Fibroblast of lung (primary cell): ENCODE measurements around the gene CPNE8. TPM values are rescaled to one million over a fixed set of nuclear protein-coding genes. Genes with fewer than 3 reads are reported as not detected.

ENCODE experiments used
- DNase-seq, 2 donors: peaks; one replicate each; pipeline versions ENCODE4 v3.0.0 to v3.0.0-alpha.2; 2010; ENCODE audit warnings: low read depth in 2 of 2
- H2AFZ ChIP-seq: 2 replicates; pipeline ENCODE4 v1.5.1; 2012; ENCODE audit warnings: low read length, control low read depth, inconsistent platforms
- H3K27ac ChIP-seq: 2 replicates; pipeline ENCODE4 v1.5.1; 2011; ENCODE audit warnings: low read length, control low read depth; ENCODE audit not compliant: insufficient read depth
- H3K27me3 ChIP-seq: 2 replicates; pipeline ENCODE4 v1.5.1; 2011; ENCODE audit warnings: mild to moderate bottlenecking, low read length; ENCODE audit not compliant: control insufficient read depth, insufficient read depth
- H3K36me3 ChIP-seq: 2 replicates; pipeline ENCODE4 v1.5.1; 2011; ENCODE audit warnings: low read length; ENCODE audit not compliant: control insufficient read depth, insufficient read depth
- H3K4me1 ChIP-seq: 2 replicates; pipeline ENCODE4 v1.5.1; 2011; ENCODE audit warnings: low read length; ENCODE audit not compliant: control insufficient read depth, insufficient read depth; ENCODE audit errors: extremely low read depth
- H3K4me2 ChIP-seq: 2 replicates; pipeline ENCODE4 v1.5.1; 2011; ENCODE audit warnings: low read length, control low read depth; ENCODE audit not compliant: insufficient read depth; ENCODE audit errors: extremely low read depth
- H3K4me3 ChIP-seq, 4 experiments: fragments of 200-600 bp in 1 of 4; sonication (generic) in 1 of 4; replicated peaks in 1 of 4; 2 replicates each; pipeline ENCODE4 v1.5.1; 2011 to 2016; ENCODE audit warnings: low read length in 4 of 4, low read depth in 3 of 4, mild to moderate bottlenecking in 3 of 4, control low read depth in 2 of 4, inconsistent platforms in 1 of 4, mixed read lengths in 1 of 4; ENCODE audit not compliant: insufficient read depth in 1 of 4; ENCODE audit errors: control extremely low read depth in 1 of 4
- H3K79me2 ChIP-seq: 2 replicates; pipeline ENCODE4 v1.5.1; 2012; ENCODE audit warnings: mild to moderate bottlenecking, low read length, inconsistent platforms; ENCODE audit not compliant: control insufficient read depth, insufficient read depth
- H3K9ac ChIP-seq: 2 replicates; pipeline ENCODE4 v1.5.1; 2011; ENCODE audit warnings: mild to moderate bottlenecking, low read length, control low read depth; ENCODE audit not compliant: insufficient read depth
- H3K9me3 ChIP-seq: 2 replicates; pipeline ENCODE4 v1.5.1; 2012; ENCODE audit warnings: low read depth, low read length; ENCODE audit not compliant: control insufficient read depth, insufficient read depth
- H4K20me1 ChIP-seq: 2 replicates; pipeline ENCODE4 v1.5.1; 2011; ENCODE audit warnings: low read length; ENCODE audit not compliant: control insufficient read depth, insufficient read depth; ENCODE audit errors: extremely low read depth
- CTCF ChIP-seq, 2 donors: IDR thresholded peaks in 1 of 2; conservative IDR thresholded peaks in 1 of 2; 1 replicate in 1 of 2; 2 replicates in 1 of 2; pipeline ENCODE4 v1.5.1; 2011 to 2012; ENCODE audit warnings: low read length in 2 of 2, control low read depth in 1 of 2, inconsistent platforms in 1 of 2, low read depth in 1 of 2, mild to moderate bottlenecking in 1 of 2
- EZH2 ChIP-seq: IDR thresholded peaks from 2 replicates; pipeline ENCODE4 v1.5.1; 2012; ENCODE audit warnings: low read length, control low read depth, mild to moderate bottlenecking; ENCODE audit errors: missing control alignments
- polyA plus RNA-seq, 2 donors: library from polyadenylated mRNA; depleted of rRNA in 1 of 2; stranded (reverse) in 1 of 2; unstranded in 1 of 2; fragments of >200 nt; gene quantifications; 2 replicates each; pipeline ENCODE4 v1.2.1, GENCODE V29; 2011 to 2012; ENCODE audit warnings: missing spikeins in 1 of 2
- total RNA-seq: library from RNA; depleted of rRNA; stranded (reverse); fragments of >200 nt; gene quantifications from 2 replicates; pipeline ENCODE4 v1.2.1, GENCODE V29; 2014

CPNE8 gene
- total and polyA plus RNA-seq, 2 donors (not counting 1 experiment from before 2014, with no cell fraction given), result 9.8 to 13.4 TPM

- no peaks in the 10 kb centered on the region for H3K36me3 ChIP-seq
- no peak overlapping the region for H3K27ac ChIP-seq
- H2AFZ ChIP-seq, result no peak overlapping the region
- no peaks in the 10 kb centered on the region for H3K79me2 ChIP-seq
- no peaks in the 10 kb centered on the region for H3K4me1 ChIP-seq
- TF ChIP-seq CTCF (conservative IDR thresholded peaks at IDR 0.05 in 1 of 2, IDR thresholded peaks at IDR 0.05 in 1 of 2; ENCODE audit: low read depth in 1 of 2, low read length in 2 of 2) (no peak), EZH2 (no peak)
- H3K9ac ChIP-seq, result no peak overlapping the region
- no peaks in the 10 kb centered on the region for H3K27me3 ChIP-seq
- no peak overlapping the region for H3K4me3 ChIP-seq
- peak in 1 of 2 donors; percentile 49 for DNase-seq
- no peaks in the 10 kb centered on the region for H3K9me3 ChIP-seq
- H4K20me1 ChIP-seq, result no peaks in the 10 kb centered on the region
- H3K4me2 ChIP-seq, result no peak overlapping the region
Measured at GRCh38 chr12:38886064-38886463, 19.3 kb downstream of the CPNE8 start.

- H3K27me3 ChIP-seq, result no peaks in the 10 kb centered on the region
- TF ChIP-seq EZH2 (no peak), CTCF (conservative IDR thresholded peaks at IDR 0.05 in 1 of 2, IDR thresholded peaks at IDR 0.05 in 1 of 2; ENCODE audit: low read depth in 1 of 2, low read length in 2 of 2) (no peak)
- H3K4me2 ChIP-seq, result no peak overlapping the region
- H3K79me2 ChIP-seq, result no peaks in the 10 kb centered on the region
- no peak overlapping the region for H2AFZ ChIP-seq
- no peak overlapping the region for H3K4me3 ChIP-seq
- no peak overlapping the region for H3K9ac ChIP-seq
- no peaks in the 10 kb centered on the region for H3K9me3 ChIP-seq
- H3K27ac ChIP-seq, result no peak overlapping the region
- no peaks in the 10 kb centered on the region for H4K20me1 ChIP-seq
- H3K4me1 ChIP-seq, result no peaks in the 10 kb centered on the region
- no peaks in the 10 kb centered on the region for H3K36me3 ChIP-seq
- no peak for DNase-seq
Measured at GRCh38 chr12:38884666-38885065, 20.7 kb downstream of the CPNE8 start.

GRCh38 chr12:38883629-38884134, 21.7 kb downstream of the CPNE8 start:
- Histone ChIP-seq H3K27ac (no peak overlapping the region), H4K20me1 (no peaks in the 10 kb centered on the region), H3K9me3 (no peaks in the 10 kb centered on the region), H3K4me1 (no peaks in the 10 kb centered on the region), H3K4me2 (no peak overlapping the region), H2AFZ (no peak overlapping the region), H3K79me2 (no peaks in the 10 kb centered on the region), H3K36me3 (no peaks in the 10 kb centered on the region), H3K4me3 (no peak overlapping the region), H3K9ac (no peak overlapping the region), H3K27me3 (no peaks in the 10 kb centered on the region)
- TF ChIP-seq EZH2 (no peak), CTCF (conservative IDR thresholded peaks at IDR 0.05 in 1 of 2, IDR thresholded peaks at IDR 0.05 in 1 of 2; ENCODE audit: low read depth in 1 of 2, low read length in 2 of 2) (no peak)
- no peak for DNase-seq
